Left colon (tissue), 2 donors: ENCODE data around the gene MYH16. TPM values are rescaled to one million over a fixed set of nuclear protein-coding genes. Genes with fewer than 3 reads are reported as not detected.
"Not testable (repeated sequence)": the region's sequence is repeated elsewhere in the genome, so short reads cannot be mapped to it uniquely, and the experiment has no call there.

ENCODE experiments used
- ATAC-seq: fragments of 200-7000 bp; cut with Tn5 transposase; one replicate; pipeline ENCODE4 v1.9.1; 2020; ENCODE audit warnings: mild to moderate bottlenecking, moderate library complexity
- DNase-seq, 2 donors: peaks; one replicate each; pipeline ENCODE4 v3.0.0-alpha.2; 2020
- intact Hi-C, 2 donors: fragments of 100-400 bp; cut with DNase I in 1 of 2; cut with micrococcal nuclease in 1 of 2; formaldehyde crosslinking; loops; one replicate each; pipeline versions ENCODE4 v1.11.2 to v1.14.0; 2022; cut with DNase I, micrococcal nuclease
- total RNA-seq, 2 donors: library from RNA; stranded (reverse); fragmentation: NEBNext Ultra II Directional; extraction: Animal tissue kit (Norgen Biotek cat#: 25700); gene quantifications; one replicate each; pipeline ENCODE4 v1.2.1, GENCODE V29; 2021
- donor health status: DM: no; HTN: no; CAD: no.
- donor health status: DM: yes; HTN: yes; CAD: no.

Gene MYH16
- total RNA-seq, 2 donors from 2014 or later: not detected

DNA sequence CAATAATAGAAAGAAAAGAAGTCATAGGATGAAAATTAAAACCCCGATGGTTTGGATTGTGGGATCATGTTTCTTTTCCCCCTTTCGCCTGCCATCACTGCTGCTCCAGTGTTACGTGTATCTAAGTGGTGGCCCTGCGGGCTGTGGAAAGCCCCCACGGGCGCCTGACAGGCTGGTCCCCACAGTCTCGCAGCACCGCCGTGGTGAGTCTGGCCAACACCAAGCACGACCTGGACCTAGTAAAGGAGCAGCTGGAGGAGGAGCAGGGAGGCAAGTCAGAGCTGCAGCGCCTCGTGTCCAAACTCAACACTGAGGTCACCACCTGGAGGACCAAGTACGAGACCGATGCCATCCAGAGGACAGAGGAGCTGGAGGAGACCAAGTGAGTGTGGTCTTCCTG, 19.5 kb downstream of the MYH16 start:
- intact Hi-C loops: no loop called here
- ATAC-seq: no peak
- no peak for DNase-seq

- DNase-seq (no peak), ATAC-seq (no peak)
- intact Hi-C loops: no loop called here
Measured at GRCh38 chr7:99293167-99293566, 20.5 kb downstream of the MYH16 start.

GRCh38 chr7:99293650-99294049, 21.0 kb downstream of the MYH16 start:
- DNase-seq: no peak
- intact Hi-C loops: no loop called here
- no peak for ATAC-seq

DNA sequence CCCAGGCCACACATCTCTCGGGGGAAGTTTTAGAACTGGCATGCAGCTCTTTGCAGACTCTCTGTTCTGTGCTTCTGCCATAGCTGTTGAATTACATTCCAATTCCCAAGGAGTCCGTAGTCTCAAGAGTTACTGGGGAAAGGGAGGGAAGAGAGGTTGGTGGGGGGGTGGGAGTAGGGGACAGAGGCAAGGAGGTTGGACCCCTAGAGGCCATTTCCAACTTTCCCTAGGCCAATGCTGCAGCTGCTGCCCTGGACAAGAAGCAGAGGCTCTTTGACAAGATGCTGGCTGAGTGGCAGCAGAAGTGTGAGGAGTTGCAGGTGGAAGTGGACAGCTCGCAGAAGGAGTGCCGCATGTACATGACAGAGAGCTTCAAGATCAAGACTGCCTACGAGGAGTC, 23.8 kb downstream of the MYH16 start:
- intact Hi-C loops: no loop called here
- DNase-seq (no peak), ATAC-seq (no peak)

DNA sequence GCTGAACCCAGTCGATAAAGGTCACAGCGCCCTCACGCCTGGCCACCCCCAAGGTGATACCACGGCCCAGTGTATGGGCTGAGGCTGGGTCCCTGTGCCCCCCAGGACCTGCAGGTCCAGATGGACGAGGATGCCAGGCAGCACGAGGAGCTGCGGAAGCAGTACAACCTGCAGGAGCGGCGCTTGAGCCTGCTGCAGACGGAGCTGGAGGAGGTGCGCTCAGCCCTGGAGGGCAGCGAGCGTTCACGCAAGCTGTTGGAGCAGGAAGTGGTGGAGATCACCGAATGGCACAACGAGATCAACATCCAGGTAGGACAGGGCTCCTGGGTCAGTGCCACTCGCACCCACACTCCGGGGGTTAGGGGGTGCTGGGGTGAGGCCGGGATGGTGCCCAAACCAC, 28.9 kb downstream of the MYH16 start:
- ATAC-seq: no peak

DNA sequence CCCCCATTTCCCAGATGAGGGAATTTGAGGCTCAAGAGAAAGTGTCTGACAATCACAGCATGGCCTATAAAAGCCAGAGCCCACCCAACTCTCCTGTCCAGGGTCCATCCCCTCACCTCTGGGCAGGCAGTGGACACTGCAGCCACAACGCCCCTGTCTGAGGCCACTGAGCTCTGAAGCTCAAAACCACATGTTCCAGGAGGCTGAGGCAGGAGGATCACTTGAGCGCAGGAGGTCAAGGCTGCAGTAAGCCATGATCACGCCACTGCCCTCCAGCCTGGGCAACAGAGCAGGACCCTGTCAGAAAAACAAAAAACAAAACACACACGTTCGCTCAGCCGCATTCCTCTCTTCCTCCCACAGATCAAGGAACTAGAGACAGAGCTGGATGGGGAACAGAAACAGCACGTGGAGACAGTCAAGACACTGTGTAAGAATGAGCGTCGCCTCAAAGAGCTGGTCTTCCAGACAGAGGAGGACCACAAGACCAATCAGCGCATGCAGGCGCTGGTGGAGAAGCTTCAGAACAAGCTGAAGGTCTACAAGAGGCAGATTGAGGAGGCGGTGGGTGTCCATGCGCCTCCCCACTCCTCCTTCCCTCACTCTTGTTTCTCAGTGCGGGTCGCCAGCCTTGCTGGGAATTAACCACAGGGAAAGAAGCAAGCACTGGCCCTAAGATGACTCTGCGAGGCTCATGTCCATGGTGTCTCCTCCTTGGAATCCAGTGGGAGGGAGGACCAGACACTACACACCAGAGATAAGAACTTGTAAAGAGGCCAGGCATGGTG, 33.0 kb downstream of the MYH16 start:
- no peak for ATAC-seq
- intact Hi-C loops: no loop called here
- no peak for DNase-seq

More for the DNA sequence above, 28.9 kb downstream of the MYH16 start:
- intact Hi-C loops: no loop called here
- no peak for DNase-seq

DNA sequence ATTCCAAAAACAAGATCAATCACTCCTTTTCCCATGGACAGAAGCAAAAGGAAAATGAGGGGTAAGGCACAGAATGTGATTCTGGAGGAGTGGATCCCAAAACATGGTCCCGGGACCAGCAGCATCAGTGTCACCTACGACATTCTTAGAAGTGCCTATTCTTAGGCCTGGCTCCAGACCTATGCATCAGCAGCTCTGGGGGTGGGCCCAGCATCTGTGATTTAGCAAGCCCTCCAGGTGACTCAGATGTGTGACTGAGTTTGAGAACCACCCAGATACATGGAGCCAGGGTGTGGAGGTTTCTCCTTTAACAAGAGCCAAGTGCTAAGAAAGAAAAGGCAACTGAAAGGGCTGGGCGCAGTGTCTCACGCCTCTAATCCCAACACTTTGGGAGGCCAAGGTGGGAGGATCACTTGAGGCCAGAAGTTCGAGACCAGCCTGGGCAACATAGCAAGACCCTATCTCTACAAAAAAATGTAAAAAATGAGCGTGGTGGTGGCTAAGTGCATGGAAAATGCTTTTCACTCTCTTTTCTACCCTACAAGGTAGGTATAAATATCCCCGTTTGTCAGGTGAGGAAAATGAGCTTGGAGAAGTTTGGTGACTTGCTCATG, 35.9 kb downstream of the MYH16 start:
- intact Hi-C loops: no loop called here
- no peak for ATAC-seq
- no peak for DNase-seq

GRCh38 chr7:99309111-99309510, 36.5 kb downstream of the MYH16 start:
- no peak for DNase-seq
- intact Hi-C loops: no loop called here
- no peak for ATAC-seq

DNA sequence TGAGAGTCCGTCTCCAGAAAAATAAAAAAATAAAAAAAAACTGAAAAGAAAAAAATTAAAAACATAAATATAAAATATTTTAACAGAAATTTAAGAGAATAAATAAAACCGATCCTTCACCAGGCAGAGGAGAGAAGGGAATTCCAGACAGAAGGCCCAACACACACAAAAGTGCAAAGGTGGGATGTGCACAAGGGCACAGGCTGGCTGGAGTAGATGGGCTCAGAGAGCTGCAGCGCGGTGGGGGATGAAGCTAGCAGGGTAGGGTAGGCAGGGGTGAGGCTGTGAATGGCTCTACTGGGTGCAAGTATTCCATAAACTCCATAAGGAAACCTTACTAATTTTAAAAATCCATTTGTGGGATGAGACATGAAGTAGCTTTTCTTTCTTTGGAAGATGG, 37.4 kb downstream of the MYH16 start:
- no peak for DNase-seq
- ATAC-seq: no peak
- intact Hi-C loops: loop anchor here (5.0 to 10.0 kb wide), 2 partner anchors 268 to 275 kb away; no protein-coding TSS in a partner anchor

- ATAC-seq (no peak), DNase-seq (no peak)
- intact Hi-C loops: loop anchor here (5.0 to 10.0 kb wide), 2 partner anchors 269 to 277 kb away; no protein-coding TSS in a partner anchor
Measured at GRCh38 chr7:99311702-99312101, 39.1 kb downstream of the MYH16 start.

GRCh38 chr7:99312316-99313203, 39.9 kb downstream of the MYH16 start:
- ATAC-seq (peak; percentile 54), DNase-seq (peak; percentile 42 to 81)
- intact Hi-C loops: loop anchor here (5.0 to 10.0 kb wide), 2 partner anchors 270 to 278 kb away; no protein-coding TSS in a partner anchor

DNA sequence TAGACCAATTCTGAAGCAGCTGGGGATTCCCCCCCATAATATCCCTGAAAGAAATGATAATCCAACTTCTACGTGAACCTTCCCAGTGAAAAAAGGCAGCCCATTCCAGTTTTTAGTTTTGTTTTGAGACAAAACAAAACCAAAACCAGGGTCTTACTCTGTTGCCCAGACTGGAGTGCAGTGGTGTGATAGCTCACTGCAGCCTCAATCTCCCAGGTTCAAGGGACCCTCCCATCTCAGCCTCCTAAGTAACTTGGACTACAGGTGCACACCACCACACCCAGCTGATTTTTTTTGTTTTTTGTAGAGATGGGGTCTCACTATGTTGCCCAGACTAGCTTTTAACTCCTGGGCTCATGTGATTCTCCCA, 40.5 kb downstream of the MYH16 start:
- ATAC-seq (no peak), DNase-seq (no peak)
- intact Hi-C loops: loop anchor here (5.0 to 10.0 kb wide), 2 partner anchors 271 to 278 kb away; no protein-coding TSS in a partner anchor

GRCh38 chr7:99314504-99314903, 41.9 kb downstream of the MYH16 start:
- DNase-seq: peak; percentile 76 to 78
- intact Hi-C loops: loop anchor here (5.0 to 10.0 kb wide), 2 partner anchors 272 to 280 kb away; no protein-coding TSS in a partner anchor
- ATAC-seq: peak; percentile 96

- DNase-seq (no peak), ATAC-seq (no peak)
- intact Hi-C loops: no loop called here
Measured at GRCh38 chr7:99320371-99320770, 47.7 kb downstream of the MYH16 start.

GRCh38 chr7:99322659-99323058, 50.0 kb downstream of the MYH16 start:
- ATAC-seq, intact Hi-C loops, DNase-seq: not testable (repeated sequence)

DNA sequence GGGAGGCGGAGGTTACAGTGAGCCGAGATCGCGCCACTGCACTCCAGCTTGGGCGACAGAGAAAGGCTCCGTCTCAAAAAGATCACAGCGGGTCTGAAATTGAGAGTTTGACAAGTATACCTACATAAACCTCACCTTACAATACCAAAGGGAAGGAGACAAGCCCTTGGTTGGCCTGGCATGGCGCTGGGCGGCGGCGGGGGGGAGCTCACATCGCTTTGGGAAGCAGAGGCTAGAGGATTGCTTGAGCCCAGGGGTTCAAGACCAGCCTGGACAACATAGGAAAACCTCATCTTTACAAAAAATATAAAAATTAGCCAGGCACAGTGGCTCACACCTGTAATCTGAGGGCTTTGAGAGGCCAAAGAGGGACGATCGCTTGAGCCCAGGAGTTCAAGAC, 51.9 kb downstream of the MYH16 start:
- intact Hi-C loops: no loop called here
- DNase-seq (no peak), ATAC-seq (no peak)

- ATAC-seq (no peak), DNase-seq (no peak)
- intact Hi-C loops: no loop called here
Measured at GRCh38 chr7:99325001-99325493, 52.4 kb downstream of the MYH16 start.

- peak; percentile 84 for ATAC-seq
Measured at GRCh38 chr7:99325592-99326407, 53.2 kb downstream of the MYH16 start, which contains the start of gene ARPC1A. ARPC1A (plus strand) TSS chr7:99325898; CDS start chr7:99333354, 7,456 bp downstream.

More at GRCh38 chr7:99325592-99326407, 53.2 kb downstream of the MYH16 start, which contains the start of gene ARPC1A:
- peak; percentile 88 to 92 for DNase-seq
- intact Hi-C loops: no loop called here
